GM19397 (cell line): Measurements from ENCODE around the gene MTCH2.
A peak's percentile ranks its signal among the peaks of the same experiment; 100 is the strongest.
"Not testable (repeated sequence)": the region's sequence is repeated elsewhere in the genome, so short reads cannot be mapped to it uniquely, and the experiment has no call there.

Experiments
- ATAC-seq: cut with Tn5 transposase; IDR thresholded peaks from one replicate; pipeline ENCODE4 v1.9.1; 2021; ENCODE audit warnings: mild to moderate bottlenecking, moderate library complexity; ENCODE audit not compliant: unreplicated experiment

The MTCH2 gene

GRCh38 chr11:47642099-47642855 lies at the start of gene MTCH2:
Gene MTCH2 (minus strand): TSS chr11:47642559. CDS start chr11:47642465, 94 bp downstream.
- ATAC-seq, result peak; percentile 95

GRCh38 chr11:47691979-47692378 lies 49.6 kb upstream of the MTCH2 start:
- ATAC-seq, result no peak

GRCh38 chr11:47689480-47689879 lies 47.1 kb upstream of the MTCH2 start:
- no peak for ATAC-seq

DNA sequence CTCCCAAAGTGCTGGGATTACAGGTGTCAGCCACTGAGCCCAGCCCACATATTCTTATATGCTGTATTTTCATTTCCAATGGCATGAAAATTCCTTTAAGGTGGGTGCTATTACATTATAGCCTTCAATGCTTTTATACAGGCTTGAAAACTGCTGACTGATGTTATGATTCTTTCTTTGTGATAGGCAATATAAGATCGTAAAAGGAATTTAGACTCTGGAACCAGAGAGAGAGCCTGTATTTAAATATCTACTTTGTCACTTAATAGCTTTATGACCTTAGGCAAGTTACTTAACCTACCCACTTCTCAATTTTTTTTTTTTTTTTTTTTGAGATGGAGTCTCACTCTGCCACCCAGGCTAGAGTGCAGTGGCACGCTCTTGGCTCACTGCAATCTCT lies 46.6 kb upstream of the MTCH2 start:
- ATAC-seq, result no peak

- ATAC-seq, result no peak
Measured at GRCh38 chr11:47688111-47688510, 45.8 kb upstream of the MTCH2 start.

DNA sequence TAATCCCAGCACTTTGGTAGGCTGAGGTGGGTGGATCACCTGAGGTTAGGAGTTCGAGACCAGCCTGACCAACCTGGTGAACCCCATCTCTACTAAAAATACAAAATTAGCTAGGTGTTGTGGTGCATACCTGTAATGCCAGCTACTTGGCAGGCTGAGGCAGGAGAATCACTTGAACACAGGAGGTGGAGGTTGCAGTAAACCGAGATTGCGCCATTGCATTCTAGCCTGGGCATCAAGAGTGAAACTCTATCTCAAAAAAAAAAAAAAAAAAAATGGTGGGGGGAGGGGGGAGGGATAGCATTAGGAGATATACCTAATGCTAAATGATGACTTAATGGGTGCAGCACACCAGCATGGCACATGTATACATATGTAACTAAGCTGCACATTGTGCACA lies 44.3 kb upstream of the MTCH2 start:
- not testable (repeated sequence) for ATAC-seq

DNA sequence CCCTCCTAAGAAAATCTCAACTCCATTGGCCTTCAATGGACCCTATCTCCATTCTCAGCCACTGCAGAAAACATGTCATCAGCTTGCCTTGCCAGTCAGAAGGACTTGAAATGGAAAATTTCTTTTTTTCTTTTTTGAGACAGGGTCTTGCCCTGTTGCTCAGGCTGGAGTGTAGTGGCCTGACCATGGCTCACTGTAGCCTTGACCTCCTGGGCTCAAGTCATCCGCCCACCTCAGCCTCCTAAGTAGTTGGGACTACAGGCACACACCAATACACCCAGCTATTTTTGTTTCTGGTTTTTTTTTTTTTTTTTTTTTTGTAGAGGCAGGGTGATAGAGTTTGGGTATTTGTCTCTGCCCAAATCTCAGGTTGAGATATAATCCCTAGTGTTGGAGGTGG lies 43.8 kb upstream of the MTCH2 start:
- no peak for ATAC-seq

DNA sequence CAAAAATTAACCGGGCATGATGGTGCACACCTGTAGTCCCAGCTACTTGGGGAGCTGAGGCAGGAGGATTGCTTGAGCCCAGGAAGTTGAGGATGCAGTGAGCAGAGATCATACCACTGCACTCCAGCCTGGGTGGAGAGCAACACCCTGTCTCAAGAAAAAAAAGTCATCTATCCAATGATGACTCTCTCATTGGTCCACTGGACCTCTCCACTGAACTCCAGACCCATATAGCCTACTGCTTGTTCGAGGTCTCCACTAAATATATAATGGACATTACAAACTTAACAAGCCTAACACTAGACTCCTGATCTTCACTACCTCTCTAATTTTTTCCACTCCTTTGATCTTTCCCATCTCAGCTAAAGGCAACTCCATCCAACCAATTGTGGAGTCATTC lies 33.5 kb upstream of the MTCH2 start:
- ATAC-seq, result no peak

GRCh38 chr11:47672283-47672730 lies 29.9 kb upstream of the MTCH2 start:
- no peak for ATAC-seq

GRCh38 chr11:47669856-47670255 lies 27.5 kb upstream of the MTCH2 start:
- ATAC-seq, result no peak

- ATAC-seq, result no peak
Measured at GRCh38 chr11:47668665-47669064, 26.3 kb upstream of the MTCH2 start.

DNA sequence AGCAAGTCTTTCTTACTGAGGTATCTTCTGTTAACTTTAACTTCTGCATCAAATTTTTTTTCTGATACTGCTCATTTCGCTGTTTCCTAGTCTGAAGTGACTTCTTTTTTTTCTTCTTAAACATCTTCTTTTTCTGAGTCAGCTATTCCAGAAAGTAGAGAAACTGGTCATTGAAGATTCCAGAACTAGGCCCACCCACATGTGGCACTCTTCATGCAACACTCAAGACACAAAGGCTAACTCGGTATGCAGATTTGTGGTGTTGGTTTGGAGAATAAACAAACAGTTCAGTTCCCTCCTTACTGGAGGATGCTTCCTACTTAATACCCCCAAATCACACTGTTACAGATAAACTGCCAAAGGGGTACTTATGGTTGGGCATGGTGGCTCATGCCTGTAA lies 25.2 kb upstream of the MTCH2 start:
- no peak for ATAC-seq

DNA sequence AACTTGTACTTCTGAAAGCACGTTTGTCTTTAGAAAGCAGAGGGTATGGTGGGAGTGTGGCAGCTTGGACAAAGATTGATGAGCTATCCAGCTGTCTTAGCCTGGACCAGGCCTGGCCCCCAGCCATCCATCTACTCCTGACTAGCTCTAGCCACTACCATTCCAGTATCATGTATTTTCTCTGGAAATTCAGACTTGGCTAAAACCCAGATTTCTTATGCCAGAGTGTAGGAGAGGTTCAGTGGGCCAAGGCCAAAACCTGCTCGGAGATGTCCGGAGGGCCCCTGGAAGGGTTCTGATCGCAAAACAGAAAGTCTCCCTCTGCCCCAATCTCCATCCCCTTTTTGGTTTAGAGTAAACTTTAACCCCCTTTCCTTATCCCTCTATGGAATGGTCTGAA lies 24.8 kb upstream of the MTCH2 start:
- no peak for ATAC-seq

GRCh38 chr11:47664936-47665335 lies 22.6 kb upstream of the MTCH2 start:
- ATAC-seq, result not testable (repeated sequence)

GRCh38 chr11:47661245-47661644 lies 18.9 kb upstream of the MTCH2 start:
- ATAC-seq, result no peak

DNA sequence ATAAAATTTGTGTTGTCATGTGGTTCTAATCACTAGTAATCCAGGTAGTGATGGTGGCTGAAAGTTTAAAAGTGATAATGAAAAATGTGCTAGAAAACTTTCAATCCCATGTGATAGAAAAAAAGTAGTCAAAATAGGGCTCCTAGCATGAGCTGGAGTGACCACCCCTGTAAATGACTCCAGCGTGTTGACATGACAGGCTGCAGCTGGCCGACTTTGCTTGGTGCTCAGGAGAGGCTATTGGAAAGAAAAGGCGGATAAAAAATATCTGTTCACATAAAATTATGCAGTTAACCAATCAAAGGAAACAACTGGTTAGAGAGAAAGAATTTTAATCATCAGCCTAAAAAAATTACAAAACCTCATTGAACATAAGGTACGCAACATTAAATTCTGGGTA lies 16.9 kb upstream of the MTCH2 start:
- ATAC-seq, result no peak

- ATAC-seq, result no peak
Measured at GRCh38 chr11:47656260-47656885, 14.0 kb upstream of the MTCH2 start.

- ATAC-seq, result no peak
Measured at GRCh38 chr11:47651818-47652469, 9.6 kb upstream of the MTCH2 start.

DNA sequence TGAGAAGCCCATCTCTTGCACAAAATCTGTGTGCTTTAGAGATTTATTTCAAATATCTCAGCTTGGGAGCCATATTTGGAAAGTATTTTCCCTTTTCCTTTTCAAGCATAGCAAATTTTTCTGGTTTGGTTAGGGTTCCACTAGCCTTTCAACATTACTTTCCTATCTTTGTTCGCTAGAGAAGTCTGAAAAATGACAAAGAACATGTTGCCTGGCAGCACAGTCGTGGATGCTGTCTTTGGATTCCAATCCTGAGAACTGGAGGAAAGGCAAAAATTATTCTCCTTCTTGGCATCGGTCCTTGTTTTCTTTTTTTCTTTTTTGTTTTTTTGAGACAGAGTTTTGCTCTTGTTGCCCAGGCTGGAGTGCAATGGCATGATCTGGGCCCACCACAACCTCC lies 6.9 kb upstream of the MTCH2 start:
- no peak for ATAC-seq

DNA sequence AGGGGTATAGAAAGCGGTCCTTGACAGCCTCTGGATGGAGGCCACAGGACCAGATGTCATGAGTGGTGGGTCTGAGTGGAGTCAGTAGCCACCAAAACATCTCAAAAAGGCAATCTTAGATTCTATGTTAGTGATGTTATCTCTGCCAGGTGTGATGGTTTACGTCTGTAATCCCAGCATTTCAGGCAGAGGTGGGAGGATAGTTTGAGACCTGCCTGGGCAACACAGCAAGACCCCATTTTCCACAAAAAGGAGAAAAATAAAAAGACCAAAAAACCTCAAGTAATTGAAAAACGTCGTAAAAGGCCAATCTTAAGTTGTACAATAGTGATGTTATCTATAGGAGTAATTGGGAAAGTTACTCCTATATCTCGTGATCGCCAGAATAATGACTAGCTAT lies 3.7 kb upstream of the MTCH2 start:
- ATAC-seq, result no peak

DNA sequence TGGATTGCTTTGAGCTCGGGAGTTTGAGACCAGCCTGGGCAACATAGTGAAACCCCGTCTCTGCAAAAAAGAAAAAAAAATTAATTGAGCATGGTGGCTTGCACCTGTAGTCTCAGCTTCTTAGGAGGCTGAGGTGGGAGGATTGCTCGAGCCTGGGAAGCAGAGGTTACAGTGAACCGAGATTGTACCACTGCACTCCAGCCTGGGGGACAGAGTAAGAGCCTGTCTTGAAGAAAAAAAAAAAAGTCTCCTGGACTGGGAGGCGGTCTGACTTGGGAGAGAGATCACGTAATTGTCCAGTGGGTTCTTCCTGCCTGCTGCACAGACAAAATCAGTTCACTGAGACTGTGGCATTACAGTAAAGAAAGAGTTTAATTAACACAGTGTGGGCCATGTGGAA lies 3.1 kb upstream of the MTCH2 start:
- ATAC-seq, result no peak

- ATAC-seq, result no peak
Measured at GRCh38 chr11:47641600-47642098, 710 bp downstream of the MTCH2 start.
